Suprapubic skin (tissue), 4 donors: Measurements from ENCODE around the gene DPY30. TPM values are rescaled to one million over a fixed set of nuclear protein-coding genes. Genes with fewer than 3 reads are reported as not detected.
A peak's percentile ranks its signal among the peaks of the same experiment; 100 is the strongest.

Experiments used
- DNase-seq, 2 donors: peaks; one replicate each; pipeline ENCODE4 v3.0.0-alpha.2; 2019; ENCODE audit warnings: low spot score in 2 of 2
- H3K27ac ChIP-seq: fragments of 200-600 bp; sonication (generic); one replicate; pipeline ENCODE4 v1.5.1; 2019
- H3K27me3 ChIP-seq: fragments of 200-600 bp; sonication (generic); one replicate; pipeline ENCODE4 v1.5.1; 2019
- H3K36me3 ChIP-seq: fragments of 200-600 bp; sonication (generic); one replicate; pipeline ENCODE4 v1.5.1; 2019
- H3K4me1 ChIP-seq: fragments of 200-600 bp; sonication (generic); one replicate; pipeline ENCODE4 v1.5.1; 2019
- H3K4me3 ChIP-seq: fragments of 200-600 bp; sonication (generic); one replicate; pipeline ENCODE4 v1.5.1; 2019; ENCODE audit warnings: mild to moderate bottlenecking
- H3K9me3 ChIP-seq: fragments of 200-600 bp; sonication (generic); one replicate; pipeline ENCODE4 v1.5.1; 2019
- CTCF ChIP-seq, 2 donors: fragments of 200-600 bp in 1 of 2; fragments of 450-650 bp in 1 of 2; sonication (generic) in 1 of 2; IDR thresholded peaks; one replicate each; pipeline ENCODE4 v1.5.1; 2016 to 2019; ENCODE audit warnings: antibody characterized with exemption in 2 of 2, mild to moderate bottlenecking in 1 of 2, moderate library complexity in 1 of 2
- EP300 ChIP-seq: sonication (generic); formaldehyde crosslinking; IDR thresholded peaks from one replicate; pipeline ENCODE4 v1.6.1; 2017; ENCODE audit warnings: antibody characterized with exemption
- POLR2A ChIP-seq, 2 donors: fragments of 450-650 bp; IDR thresholded peaks; one replicate each; pipeline ENCODE4 v1.6.1; 2017; ENCODE audit warnings: antibody characterized with exemption in 2 of 2, mild to moderate bottlenecking in 2 of 2, moderate library complexity in 2 of 2
- POLR2AphosphoS5 ChIP-seq, 3 donors: sonication (generic); formaldehyde crosslinking; IDR thresholded peaks; one replicate each; pipeline ENCODE4 v1.6.1; 2017; ENCODE audit warnings: antibody characterized with exemption in 3 of 3
- WGBS: methylation state at CpG from one replicate; pipeline ENCODE4 v1.1.5; 2018; 5-methylcytosine and 5-hydroxymethylcytosine counted together
- total RNA-seq, 4 donors: library from RNA; depleted of rRNA; stranded (reverse); fragments of >200 nt; gene quantifications; one replicate each; pipeline ENCODE4 v1.1.0, GENCODE V29; 2016

The DPY30 gene
- total RNA-seq, 4 donors from 2014 or later, result 44.1 to 59.2 (median 48.8) TPM

GRCh38 chr2:32005371-32005976, 34.1 kb downstream of the DPY30 start:
- H3K4me3 ChIP-seq, result no peak overlapping the region
- DNase-seq, result no peak
- peak overlapping the region; percentile 8 for H3K27ac ChIP-seq
- no peaks in the 10 kb centered on the region for H3K36me3 ChIP-seq
- WGBS, result 96% methylated on average over 2 of the region's 2 CpGs
- no peaks in the 10 kb centered on the region for H3K27me3 ChIP-seq
- H3K4me1 ChIP-seq, result peaks cover 46% of the 10 kb centered on the region
- H3K9me3 ChIP-seq, result no peaks in the 10 kb centered on the region
- no peak for TF ChIP-seq CTCF (IDR thresholded peaks at IDR 0.05)
- TF ChIP-seq EP300, result no peak
- no peak for TF ChIP-seq POLR2A (IDR thresholded peaks at IDR 0.05)
- no peak for TF ChIP-seq POLR2AphosphoS5 (IDR thresholded peaks at IDR 0.05)

GRCh38 chr2:32003791-32004190, 35.8 kb downstream of the DPY30 start:
- Histone ChIP-seq H3K4me1 (peaks cover 37% of the 10 kb centered on the region), H3K27me3 (no peaks in the 10 kb centered on the region), H3K27ac (no peak overlapping the region), H3K36me3 (no peaks in the 10 kb centered on the region), H3K9me3 (no peaks in the 10 kb centered on the region), H3K4me3 (no peak overlapping the region)
- WGBS, result 81% methylated on average over 2 of the region's 2 CpGs
- TF ChIP-seq CTCF (IDR thresholded peaks at IDR 0.05), result no peak
- no peak for TF ChIP-seq EP300
- TF ChIP-seq POLR2AphosphoS5 (IDR thresholded peaks at IDR 0.05), result no peak
- no peak for TF ChIP-seq POLR2A (IDR thresholded peaks at IDR 0.05)
- no peak for DNase-seq

GRCh38 chr2:32002406-32002805, 37.2 kb downstream of the DPY30 start:
- TF ChIP-seq CTCF (IDR thresholded peaks at IDR 0.05), result no peak
- TF ChIP-seq EP300, result no peak
- no peak for TF ChIP-seq POLR2A (IDR thresholded peaks at IDR 0.05)
- TF ChIP-seq POLR2AphosphoS5 (IDR thresholded peaks at IDR 0.05), result no peak
- no peaks in the 10 kb centered on the region for H3K27me3 ChIP-seq
- no peak overlapping the region for H3K27ac ChIP-seq
- no peak overlapping the region for H3K4me3 ChIP-seq
- no peak for DNase-seq
- H3K4me1 ChIP-seq, result peaks cover 26% of the 10 kb centered on the region
- WGBS, result 81% methylated on average over 3 of the region's 3 CpGs
- no peaks in the 10 kb centered on the region for H3K9me3 ChIP-seq
- H3K36me3 ChIP-seq, result no peaks in the 10 kb centered on the region

GRCh38 chr2:31999438-31999837, 40.2 kb downstream of the DPY30 start:
- Histone ChIP-seq H3K27ac (no peak overlapping the region), H3K4me1 (peaks cover 8% of the 10 kb centered on the region)

More at GRCh38 chr2:31999438-31999837, 40.2 kb downstream of the DPY30 start:
- no peaks in the 10 kb centered on the region for H3K9me3 ChIP-seq
- H3K27me3 ChIP-seq, result no peaks in the 10 kb centered on the region
- no peaks in the 10 kb centered on the region for H3K36me3 ChIP-seq
- TF ChIP-seq POLR2A (IDR thresholded peaks at IDR 0.05), result no peak
- TF ChIP-seq CTCF (IDR thresholded peaks at IDR 0.05), result no peak
- no peak for TF ChIP-seq POLR2AphosphoS5 (IDR thresholded peaks at IDR 0.05)
- TF ChIP-seq EP300, result no peak
- no peak overlapping the region for H3K4me3 ChIP-seq
- 81% methylated on average over 4 of the region's 4 CpGs for WGBS
- no peak for DNase-seq
